GM18870 (cell line): ENCODE data around the gene ZNF444.
"Not testable (repeated sequence)": the region's sequence is repeated elsewhere in the genome, so short reads cannot be mapped to it uniquely, and the experiment has no call there.

Experiments
- ATAC-seq: cut with Tn5 transposase; IDR thresholded peaks from one replicate; pipeline ENCODE4 v1.9.1; 2021; ENCODE audit warnings: moderate library complexity; ENCODE audit not compliant: unreplicated experiment

The ZNF444 gene

DNA sequence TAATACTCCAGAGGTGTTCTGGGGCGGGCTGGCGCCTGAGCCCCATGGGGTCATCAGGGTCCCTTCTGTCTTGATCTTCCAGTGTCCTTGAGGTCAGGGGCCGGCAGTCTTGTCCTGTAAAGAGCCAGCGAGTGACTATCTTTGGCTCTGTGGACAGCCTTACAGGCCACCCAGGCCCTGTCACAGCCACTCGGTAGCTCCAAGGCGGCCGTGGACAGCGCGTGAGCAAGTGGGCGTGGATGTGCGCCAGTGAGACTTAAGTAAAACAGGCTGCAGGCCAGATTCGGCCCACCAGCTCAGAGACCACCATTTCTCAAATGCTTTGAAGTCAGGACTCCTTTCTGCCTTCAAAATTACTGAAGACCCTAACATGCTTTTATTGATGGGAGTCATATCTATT lies 3.7 kb downstream of the ZNF444 start:
- no peak for ATAC-seq

DNA sequence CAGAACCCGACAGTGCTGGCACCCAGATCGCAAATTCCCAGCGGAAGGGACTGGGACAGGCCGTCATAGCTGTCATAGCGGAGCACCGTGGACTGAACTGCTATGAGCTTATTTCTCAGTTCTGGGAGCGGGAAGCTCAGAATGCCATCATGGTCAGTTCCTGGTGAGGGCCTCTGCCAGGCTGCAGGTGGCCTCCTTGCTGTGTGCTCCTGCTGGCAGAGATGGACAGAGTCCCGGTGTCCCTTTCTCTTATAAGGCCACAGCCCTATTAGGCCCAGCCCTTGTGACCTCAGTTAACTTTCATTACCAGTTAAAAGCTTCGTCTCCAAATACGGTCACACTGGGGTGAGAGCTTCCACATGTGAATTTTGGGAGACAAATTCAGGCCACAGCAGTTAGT lies 4.6 kb downstream of the ZNF444 start:
- ATAC-seq: no peak

DNA sequence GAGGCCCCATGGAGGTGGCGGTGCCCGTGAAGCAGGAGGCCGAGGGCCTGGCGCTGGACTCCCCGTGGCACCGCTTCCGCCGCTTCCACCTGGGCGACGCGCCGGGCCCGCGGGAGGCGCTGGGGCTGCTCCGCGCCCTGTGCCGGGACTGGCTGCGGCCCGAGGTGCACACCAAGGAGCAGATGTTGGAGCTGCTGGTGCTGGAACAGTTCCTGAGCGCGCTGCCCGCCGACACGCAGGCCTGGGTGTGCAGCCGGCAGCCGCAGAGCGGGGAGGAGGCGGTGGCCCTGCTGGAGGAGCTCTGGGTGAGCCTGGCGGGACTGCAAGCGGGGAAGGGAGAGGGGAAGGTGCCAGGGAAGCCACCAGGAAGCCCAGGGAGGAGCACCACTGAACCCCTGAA lies 5.8 kb downstream of the ZNF444 start:
- ATAC-seq: no peak

DNA sequence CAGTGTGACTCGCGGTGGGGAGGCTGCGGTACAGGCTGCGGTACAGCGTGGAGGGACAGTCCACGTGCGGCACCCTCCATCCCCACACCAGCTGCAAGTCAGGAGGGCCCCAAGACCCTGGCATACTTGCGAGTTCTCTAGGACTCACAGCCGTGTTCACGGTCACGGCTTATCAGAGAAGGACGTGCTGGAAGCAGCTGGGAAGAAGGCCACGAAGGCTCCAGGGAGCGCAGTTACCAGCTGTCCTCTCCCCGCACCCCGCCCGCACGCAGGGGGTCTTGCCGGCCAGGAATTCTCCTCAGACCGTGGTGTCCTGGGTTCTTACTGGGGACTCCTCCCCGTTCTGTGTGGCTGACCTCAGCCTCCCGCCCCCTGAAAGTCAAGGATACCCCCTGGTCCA lies 6.2 kb downstream of the ZNF444 start:
- no peak for ATAC-seq

DNA sequence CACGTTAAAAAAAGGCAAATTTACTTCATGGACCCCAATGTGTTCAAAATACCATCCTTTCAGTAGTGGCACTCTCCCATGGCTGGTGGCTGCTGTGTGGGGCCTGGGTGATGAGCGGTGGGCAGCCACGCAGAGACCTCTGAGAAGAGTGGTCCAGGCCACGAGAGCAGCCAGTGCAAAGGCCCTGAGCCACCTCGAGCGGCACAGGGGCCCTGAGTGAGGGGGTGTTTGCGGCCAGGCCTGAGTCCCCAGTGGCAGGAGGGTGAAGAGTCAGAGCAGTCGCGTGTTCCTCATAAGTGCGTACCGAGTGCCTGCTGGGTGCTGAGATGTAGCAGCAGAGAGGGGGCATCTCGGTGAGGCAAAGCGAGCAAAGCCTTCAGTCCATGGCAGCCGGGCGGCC lies 7.0 kb downstream of the ZNF444 start:
- no peak for ATAC-seq

DNA sequence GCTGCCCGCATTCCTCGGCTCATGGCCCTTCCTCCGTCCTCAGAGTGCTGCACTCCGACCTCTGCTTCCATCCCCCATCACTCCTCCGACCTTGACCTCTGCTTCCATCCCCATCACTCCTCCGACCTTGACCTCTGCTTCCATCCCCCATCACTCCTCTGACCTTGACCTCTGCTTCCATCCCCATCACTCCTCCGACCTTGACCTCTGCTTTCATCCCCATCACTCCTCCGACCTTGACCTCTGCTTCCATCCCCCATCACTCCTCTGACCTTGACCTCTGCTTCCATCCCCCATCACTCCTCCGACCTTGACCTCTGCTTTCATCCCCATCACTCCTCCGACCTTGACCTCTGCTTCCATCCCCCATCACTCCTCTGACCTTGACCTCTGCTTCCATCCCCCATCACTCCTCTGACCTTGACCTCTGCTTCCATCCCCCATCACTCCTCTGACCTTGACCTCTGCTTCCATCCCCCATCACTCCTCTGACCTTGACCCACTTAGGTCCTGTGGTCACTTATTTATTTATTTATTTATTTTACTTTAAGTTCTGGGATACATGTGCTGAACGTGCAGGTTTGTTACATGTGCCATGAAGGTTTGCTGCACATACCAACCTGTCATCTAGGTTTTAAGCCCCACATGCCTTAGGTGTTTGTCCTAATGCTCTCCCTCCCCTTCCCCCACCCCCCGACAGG lies 8.0 kb downstream of the ZNF444 start:
- not testable (repeated sequence) for ATAC-seq

DNA sequence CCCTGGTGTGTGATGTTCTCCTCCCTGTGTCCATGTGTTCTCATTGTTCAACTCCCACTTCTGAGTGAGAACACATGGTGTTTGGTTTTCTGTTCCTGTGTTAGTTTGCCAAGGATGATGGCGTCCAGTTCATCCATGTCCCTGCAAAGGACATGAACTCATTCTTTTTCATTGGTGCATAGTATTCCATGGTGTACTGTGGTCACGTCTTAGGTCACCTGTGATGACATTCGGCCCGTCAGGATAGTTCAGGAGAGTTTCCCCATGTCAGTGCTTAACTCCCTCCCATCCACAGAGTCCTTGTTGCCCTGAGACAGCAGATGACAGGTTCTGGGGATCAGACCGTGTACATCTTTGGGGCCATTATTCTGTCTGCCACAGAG lies 8.6 kb downstream of the ZNF444 start:
- no peak for ATAC-seq

DNA sequence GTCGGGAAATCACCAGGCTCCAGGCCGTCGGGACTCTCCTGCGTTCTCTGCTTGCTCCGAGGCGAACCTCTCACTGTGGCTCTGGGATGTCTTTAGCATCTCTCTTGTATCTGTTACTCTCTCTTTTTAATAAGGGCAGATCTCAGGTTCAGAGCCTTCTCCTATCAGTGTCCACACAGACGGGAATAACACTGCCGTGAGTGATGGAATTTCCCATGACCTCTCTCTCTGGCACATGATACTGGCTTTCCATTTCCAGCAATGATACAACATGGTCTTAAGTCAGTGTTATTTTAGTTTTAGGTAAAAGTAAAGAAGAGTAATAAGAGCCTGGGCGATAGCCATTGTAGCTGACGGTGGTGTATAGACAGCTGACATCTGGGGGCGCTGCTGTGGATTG lies 9.3 kb downstream of the ZNF444 start:
- no peak for ATAC-seq

DNA sequence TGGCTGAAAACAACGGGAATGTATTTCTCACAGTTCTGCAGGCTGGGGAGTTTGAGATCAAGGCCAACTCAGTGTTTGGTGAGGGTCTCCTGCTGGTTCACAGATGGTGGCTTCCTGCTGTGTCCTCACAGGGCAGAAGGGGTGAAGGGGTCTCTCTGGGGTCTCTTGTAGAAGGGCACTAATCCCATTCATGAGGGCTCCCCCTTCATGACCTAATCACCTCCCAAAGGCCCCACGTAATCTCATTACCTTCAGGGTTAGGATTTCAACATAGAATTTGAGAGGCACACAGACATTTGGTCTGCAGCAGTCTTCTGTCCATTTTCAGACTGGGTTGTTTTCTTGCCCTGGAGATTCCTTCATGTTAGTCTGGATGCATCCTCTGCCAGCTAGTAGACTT lies 11.6 kb downstream of the ZNF444 start:
- ATAC-seq: no peak

DNA sequence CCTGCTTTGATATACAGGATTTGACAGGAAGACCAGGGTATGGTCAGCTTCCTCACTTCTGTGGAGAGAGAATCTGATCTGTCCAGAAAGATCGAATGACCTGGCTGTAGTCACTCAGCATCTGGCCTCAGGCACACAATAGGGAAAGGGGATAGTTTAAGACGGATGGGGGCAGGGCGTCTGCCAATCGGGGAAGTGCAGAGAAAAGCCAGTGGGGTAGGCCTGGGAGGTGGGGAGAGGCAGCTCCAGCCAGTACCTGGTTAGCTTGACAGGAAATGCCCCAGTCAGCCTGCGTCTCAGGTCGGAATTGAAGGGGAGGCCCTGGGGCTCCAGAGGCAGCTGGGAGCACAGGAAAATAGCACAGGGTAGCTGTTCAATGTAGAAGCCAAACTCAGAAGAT lies 12.4 kb downstream of the ZNF444 start:
- ATAC-seq: no peak

DNA sequence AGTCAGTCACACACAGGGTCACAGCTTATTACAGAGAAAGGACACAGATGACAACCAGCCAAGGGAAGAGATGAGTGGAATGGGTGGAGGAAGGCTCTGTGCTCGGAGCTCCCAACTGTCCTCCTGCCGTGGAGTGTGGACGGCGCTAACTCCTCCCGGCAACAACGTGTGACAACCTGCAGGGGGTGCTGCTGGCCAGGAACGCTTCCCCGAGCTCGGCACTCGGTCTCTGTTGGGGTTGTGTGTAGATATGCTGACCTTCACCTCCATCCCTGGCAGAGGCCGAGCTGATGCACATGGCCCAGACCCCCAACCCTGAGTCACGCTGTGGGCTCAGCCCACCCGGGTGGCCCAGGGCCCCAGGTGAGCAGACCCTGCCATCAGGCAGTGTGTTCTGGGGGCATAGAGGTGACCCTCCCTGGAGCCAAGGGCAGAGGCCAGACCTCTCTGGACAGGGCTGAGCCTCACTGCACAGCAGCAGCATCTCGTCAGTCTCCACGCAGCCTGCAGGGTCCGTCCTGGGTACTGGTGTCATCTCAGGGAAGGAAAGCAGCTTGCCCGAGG lies 14.1 kb downstream of the ZNF444 start:
- ATAC-seq: no peak

DNA sequence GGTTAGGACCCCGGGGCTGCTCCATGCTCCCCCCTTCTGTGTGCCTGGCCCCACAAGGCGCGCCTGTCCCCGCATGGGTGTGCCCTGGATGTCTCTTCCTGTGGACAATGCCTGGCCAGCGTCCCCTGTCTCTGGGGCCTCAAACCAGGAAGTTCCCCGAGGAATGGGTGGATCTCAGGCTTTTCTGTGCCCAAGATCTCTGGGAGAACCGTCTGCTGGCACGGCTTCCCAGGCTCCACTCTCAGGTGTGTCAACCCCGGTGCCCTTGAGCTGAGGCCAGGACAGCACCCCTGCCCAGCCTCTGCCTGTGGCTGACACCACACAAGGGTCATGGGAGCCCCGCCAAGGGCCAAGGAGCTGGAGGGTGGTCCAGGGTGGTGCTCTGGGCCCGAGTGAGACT lies 15.7 kb downstream of the ZNF444 start:
- no peak for ATAC-seq

DNA sequence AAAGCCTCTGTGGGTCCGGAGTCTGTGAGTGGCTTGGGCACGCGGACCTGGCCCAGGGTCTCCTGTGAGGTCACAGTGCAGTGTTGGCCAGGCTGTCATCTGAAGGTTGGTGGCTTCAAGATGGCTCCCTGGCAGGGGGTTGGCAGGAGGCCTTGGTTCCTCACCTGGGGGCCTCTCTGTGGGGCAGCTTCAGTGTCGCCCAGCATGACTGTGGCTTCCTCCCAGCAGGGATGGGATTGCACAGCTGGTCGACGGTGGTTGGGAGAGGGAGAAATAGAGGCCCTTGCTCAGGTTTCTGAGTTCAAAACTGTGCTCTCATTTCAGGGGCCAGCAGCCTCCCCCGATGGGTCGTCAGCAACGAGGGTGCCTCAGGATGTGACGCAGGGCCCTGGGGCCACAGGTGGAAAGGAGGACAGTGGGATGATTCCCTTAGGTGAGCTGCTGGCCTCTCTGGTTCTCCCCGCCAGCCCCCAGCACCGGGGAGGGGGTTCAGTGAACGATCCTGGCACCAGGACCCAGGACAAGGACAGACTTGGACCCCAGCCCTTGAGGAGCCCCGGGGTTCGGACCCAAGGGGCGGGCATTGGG lies 17.2 kb downstream of the ZNF444 start:
- ATAC-seq: no peak

DNA sequence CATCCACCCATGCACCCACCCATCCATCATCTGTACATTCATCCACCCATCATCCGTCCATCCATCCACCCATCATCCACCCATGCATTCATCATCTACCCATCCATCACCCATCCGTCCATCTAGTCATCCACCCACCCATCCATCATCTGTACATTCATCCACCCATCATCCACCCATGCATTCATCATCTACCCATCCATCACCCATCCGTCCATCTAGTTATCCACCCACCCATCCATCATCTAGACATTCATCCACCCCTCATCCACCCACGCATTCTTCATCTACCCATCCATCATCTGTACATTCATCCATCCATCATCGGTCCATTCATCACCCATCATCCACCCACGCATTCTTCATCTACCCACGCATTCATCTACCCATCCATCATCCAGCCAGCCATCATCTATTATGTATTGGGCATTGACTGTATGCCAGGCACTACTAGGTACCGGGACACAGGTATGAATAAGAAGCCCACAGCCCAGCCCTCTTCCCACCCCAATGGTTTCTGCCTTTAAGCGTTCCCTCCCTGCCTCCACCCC lies 18.0 kb downstream of the ZNF444 start:
- ATAC-seq: no peak

DNA sequence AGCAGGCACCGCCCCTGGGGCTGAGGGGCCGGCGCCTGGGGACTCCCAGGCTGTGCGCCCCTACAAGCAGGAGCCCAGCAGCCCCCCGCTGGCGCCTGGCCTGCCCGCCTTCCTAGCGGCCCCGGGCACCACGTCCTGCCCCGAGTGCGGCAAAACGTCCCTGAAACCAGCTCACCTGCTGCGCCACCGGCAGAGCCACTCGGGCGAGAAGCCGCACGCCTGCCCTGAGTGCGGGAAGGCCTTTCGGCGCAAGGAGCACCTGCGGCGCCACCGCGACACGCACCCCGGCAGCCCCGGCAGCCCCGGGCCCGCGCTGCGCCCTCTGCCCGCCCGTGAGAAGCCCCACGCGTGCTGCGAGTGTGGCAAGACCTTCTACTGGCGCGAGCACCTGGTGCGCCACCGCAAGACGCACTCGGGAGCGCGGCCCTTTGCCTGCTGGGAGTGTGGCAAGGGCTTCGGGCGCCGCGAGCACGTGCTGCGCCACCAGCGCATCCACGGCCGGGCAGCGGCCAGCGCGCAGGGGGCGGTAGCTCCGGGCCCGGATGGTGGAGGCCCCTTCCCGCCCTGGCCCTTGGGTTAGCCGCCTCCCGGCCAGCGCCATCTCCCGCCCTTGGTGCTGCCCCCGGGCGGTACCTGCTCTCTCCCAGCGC lies 18.7 kb downstream of the ZNF444 start:
- no peak for ATAC-seq

DNA sequence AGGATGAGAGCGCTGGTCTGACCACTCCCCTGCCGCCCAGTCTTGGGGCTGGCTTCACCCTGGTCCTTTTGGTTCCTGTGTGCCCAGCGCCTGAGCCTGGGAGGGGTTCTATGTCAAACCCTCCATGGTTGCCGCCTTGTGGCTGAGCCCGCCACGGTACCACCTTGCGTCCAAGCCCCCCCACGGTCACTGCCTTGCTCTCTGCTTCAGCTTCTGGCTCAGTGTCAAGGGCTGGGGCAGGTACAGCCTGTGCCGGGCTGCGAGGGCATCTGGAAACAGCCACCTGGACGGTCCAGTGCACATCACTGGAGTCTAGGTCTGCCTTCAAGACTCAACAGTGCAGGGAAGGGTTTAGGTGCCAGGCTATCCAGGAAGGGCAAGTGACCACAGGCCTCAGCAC lies 20.4 kb downstream of the ZNF444 start:
- no peak for ATAC-seq

DNA sequence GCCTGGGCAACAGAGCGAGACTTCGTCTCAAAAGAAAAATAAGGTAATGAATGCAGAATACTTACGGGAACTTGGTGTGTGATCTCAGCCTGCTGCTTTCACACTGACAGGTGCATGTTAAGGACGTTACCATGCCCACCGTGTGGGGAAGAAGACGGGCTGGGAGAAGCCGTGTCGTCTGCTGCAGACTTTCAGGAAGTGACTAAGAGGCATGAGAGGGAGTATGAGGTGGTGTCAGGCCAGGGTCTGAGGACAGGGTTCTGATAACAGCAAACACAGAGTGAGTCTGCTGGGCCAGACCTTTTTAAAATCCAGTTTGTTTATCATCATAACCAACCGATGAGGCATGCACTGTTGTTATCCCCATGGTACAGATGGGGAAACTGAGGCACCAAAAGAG lies 21.2 kb downstream of the ZNF444 start:
- no peak for ATAC-seq

DNA sequence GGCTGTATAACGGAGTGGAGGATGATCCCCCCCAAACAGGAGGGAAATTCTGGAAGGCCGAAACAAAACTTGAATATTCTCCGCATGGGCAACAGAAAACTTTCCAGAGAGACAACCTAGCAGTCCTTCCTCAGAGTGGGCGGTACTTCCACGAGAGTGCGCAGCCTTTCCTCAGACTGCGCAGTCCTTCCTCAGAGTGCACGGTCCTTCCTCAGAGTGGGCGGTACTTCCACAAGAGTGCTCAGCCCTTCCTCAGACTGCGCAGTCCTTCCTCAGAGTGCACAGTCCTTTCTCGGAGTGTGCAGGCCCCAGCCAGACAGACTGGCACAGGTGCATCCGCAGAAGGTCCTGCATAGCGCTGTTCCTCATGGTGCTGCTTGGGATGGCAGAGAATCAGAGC lies 22.0 kb downstream of the ZNF444 start:
- ATAC-seq: no peak

DNA sequence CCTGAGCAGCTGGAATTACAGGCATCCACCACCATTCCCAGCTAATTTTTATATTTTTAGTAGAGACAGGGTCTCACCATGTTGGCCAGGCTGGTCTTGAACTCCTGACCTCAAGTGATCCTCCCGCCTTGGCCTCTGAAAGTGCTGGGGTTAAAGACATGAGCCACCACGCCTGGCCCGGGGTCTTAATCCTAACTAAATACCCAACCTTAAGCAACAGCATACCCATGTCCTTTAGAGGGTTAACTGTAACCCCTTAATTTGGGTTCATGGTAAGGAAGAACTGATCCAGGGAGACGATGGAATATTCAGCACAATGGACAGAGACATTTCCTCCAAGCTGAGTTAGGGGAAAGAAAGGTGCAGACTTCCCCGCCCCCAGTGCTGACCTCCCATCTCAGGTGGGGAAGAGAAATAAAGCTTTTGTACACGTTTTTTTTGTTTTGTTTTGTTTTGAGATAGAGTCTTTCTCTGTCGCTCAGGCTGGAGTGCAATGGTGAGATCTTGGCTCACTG lies 26.0 kb downstream of the ZNF444 start:
- ATAC-seq: no peak

DNA sequence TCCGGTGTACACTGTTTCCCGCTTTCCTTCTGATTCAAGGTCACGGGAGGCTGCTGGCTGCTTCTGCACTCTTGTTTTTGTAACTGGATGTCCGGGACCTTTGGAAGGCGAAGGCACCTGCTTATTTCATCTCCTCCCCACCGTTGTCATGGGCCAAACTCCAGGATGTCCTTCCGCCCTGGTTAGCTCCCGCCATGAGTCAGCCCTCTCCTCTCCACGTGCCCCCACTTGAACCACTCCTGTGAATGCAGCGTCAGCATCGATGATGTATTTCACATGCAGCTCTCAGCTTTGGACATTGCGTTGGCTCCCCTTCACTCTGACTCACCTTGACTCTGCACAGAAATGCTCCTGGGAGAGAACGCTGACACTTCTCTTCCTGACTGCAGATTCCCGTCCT lies 29.2 kb downstream of the ZNF444 start:
- ATAC-seq: no peak

DNA sequence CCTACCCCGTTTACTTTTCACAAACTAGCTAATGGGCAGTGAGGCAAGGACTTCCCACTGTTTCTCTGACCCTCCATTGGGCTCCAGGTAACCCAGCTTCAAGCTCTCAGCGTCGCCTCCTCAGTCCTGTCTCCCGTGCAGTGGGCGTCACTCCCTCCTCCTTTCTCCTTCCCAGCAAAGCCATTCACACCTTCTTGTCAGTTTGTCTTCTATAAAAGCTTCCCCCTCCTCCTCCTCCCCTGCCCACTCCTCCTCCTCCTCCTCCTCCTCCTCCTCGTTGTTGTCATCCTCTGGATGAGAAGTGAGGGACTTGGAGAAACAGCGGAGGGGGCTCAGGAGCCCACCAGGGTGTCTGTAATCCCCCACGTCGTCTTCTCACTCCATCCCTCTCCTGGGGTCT lies 33.0 kb downstream of the ZNF444 start:
- ATAC-seq: no peak

DNA sequence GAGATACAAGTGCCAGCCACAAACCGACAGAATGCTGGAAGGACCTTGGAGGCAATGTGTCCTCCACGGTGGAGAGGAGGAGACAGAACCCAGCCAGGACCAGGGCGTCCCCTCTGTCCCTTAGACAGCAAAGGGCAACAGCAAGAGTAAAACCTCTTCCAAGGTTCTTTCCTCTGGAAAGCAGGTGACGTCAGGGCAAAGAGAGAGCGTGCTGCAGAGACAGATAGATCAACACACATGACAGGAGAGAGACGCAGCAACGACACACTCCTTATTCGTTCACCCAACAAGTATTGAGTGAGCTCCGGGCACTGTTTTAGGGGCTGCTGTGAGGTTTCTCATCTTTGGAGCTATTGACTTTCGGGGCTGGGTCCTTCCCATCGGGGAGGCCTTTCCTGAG lies 33.5 kb downstream of the ZNF444 start:
- ATAC-seq: no peak
